ENCODE measurements around the gene ZNF524.

The ZNF524 gene

DNA sequence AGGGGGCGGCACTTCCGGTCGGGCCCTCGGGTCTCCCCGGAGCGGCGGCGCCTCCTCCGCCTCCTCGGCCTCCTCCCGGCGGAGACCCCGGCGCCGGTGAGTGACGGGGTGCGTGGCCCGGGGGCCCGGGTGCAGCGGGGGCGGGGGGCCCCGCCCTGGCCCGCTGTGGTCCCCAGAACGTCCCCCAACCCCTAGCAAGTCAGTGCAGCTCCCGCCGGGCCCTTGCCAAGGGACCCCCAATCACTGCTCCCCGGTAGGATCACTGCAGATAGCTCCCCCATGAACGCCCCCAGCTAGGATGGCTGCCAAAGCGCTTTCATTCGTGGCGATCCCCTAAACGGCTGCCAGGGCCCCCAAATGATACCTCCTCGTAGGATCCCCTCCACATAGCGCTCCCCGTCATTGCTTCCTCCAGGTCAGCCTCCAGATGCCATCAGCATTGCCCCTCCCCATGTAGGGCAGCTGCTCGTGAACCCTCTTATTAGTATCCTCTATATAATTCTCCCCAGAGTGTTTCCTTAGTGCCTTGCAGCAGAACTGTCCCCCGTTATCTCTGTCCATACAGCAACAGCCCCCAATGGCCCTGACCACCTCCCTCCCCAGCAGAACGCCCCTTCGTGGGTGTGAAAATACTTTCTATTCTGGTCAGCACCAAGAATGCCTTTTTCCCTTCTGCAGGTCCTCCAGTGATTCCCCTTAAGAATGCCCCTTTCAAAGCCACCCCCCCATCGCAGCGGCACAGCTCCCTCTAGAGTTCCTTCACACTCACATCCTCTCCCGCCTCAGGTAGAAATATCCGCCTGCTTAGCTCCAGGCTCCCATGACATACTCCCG lies 5.8 kb downstream of the ZNF524 start, which contains the start of gene ZNF865:
Gene ZNF865, plus strand, starts transcription at position 11 of the 834 bp plus-strand sequence. CDS start 7,972 bp downstream, outside the sequence.
- no peaks in the 10 kb centered on the region for H3K9me3 Mint-ChIP-seq
- H3K36me3 Mint-ChIP-seq = peaks cover 4% of the 10 kb centered on the region
- H3K27ac Mint-ChIP-seq = peak within 1 kb of the TSS; percentile 93
- H3K27me3 Mint-ChIP-seq = no peaks in the 10 kb centered on the region
- peaks cover 61% of the 10 kb centered on the region for H3K4me1 Mint-ChIP-seq
- H3K4me3 Mint-ChIP-seq = peak within 1 kb of the TSS; percentile 97

DNA sequence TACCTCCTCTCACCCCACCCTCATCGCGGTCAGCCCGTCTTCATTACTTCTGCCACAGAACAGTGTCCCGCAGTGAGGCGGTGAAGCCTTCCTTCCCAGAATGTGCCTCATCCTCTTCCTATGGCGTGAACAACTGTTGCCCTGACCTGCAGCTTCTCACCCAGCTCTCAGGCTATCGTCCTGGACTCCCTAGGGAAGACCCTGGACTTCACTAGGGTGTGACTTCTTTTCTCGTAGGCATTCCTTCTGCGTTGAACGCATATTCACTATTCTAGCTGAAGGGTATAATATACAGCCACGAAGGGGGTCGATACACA lies 6.3 kb downstream of the ZNF524 start:
- Mint-ChIP-seq H3K27me3 (no peaks in the 10 kb centered on the region), H3K4me1 (peaks cover 58% of the 10 kb centered on the region), H3K9me3 (no peaks in the 10 kb centered on the region), H3K4me3 (peak overlapping the region; percentile 97), H3K27ac (peak overlapping the region; percentile 93), H3K36me3 (peaks cover 4% of the 10 kb centered on the region)

DNA sequence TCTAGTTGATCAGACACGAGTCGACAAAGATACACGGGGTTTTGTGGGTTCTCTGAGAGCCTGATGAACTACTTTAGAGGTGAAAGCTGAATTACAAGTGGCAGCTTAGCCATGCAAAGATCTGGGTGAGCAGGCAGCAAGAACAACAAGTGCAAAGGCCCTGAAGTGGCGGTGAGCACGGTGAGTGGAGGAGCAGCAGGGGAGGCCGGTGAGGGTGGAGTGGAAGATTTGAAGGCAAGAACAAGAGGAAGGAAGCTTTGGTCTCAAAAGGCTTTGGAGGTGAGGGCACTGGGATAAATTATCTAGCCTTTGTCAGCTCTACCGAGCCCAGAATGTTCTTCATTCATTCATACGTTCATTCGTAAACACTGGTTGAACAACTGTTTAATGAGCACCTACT lies 6.7 kb downstream of the ZNF524 start:
- H3K27ac Mint-ChIP-seq = peak overlapping the region; percentile 93
- peaks cover 4% of the 10 kb centered on the region for H3K36me3 Mint-ChIP-seq
- H3K4me1 Mint-ChIP-seq = peaks cover 58% of the 10 kb centered on the region
- H3K9me3 Mint-ChIP-seq = no peaks in the 10 kb centered on the region
- peak overlapping the region; percentile 97 for H3K4me3 Mint-ChIP-seq
- no peaks in the 10 kb centered on the region for H3K27me3 Mint-ChIP-seq

DNA sequence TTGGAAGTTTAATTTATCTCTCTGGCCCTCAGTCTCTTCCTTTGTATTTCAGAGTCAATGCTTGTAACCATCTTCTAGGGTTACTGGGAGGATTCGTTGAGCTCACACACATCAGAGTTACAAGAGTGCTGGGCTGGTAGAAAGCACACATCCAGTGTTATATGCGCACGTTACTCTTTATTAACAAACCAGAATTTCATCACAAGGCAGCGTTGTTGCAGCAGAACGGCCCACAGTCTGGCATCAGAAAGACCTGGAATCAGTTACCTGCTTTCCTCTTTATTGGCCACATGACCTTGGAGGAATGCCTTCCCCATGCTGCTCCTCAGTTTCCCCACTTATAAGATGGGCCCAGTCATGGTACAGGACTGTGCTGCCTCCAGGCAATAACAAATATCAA lies 9.2 kb downstream of the ZNF524 start:
- no peak overlapping the region for H3K27ac Mint-ChIP-seq
- no peaks in the 10 kb centered on the region for H3K9me3 Mint-ChIP-seq
- H3K4me3 Mint-ChIP-seq = no peak overlapping the region
- no peaks in the 10 kb centered on the region for H3K27me3 Mint-ChIP-seq
- H3K4me1 Mint-ChIP-seq = peaks cover 60% of the 10 kb centered on the region
- peaks cover 8% of the 10 kb centered on the region for H3K36me3 Mint-ChIP-seq

DNA sequence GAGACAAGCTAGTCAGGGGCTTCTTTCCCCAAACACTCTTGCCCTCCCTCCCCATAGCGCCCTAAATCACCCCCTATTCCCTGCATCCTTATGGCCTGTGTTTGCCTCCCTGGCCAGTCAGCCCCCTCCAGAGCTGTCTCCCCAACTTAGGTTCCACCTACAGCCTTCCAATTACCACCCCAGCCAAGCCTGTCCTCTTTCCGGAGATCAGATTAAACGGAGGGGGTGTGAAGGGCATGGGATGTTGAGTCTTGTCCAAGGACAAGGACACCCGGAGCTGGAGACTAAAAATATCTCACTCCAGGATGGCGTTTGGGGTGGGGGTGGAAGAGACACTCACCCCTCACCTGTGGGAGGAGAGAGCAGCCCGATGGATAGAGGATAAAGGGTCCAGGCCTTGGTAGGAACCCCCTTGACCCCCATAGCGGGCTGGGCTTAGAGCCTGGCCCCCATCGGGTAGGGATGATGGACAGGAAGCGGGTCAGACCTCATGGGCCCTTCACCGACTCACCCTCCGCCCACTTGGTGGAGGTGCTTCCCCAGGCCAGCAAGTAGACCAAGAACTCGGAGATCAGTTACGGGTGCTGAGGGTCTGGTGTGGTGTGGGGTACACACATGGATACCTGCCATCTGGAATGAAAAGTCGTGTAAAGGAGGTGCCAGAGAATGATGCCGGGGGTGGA lies 11.4 kb downstream of the ZNF524 start:
- Mint-ChIP-seq H3K36me3 (peaks cover 9% of the 10 kb centered on the region), H3K27ac (peak overlapping the region; percentile 62), H3K9me3 (no peaks in the 10 kb centered on the region), H3K27me3 (no peaks in the 10 kb centered on the region), H3K4me1 (peaks cover 48% of the 10 kb centered on the region), H3K4me3 (no peak overlapping the region)

DNA sequence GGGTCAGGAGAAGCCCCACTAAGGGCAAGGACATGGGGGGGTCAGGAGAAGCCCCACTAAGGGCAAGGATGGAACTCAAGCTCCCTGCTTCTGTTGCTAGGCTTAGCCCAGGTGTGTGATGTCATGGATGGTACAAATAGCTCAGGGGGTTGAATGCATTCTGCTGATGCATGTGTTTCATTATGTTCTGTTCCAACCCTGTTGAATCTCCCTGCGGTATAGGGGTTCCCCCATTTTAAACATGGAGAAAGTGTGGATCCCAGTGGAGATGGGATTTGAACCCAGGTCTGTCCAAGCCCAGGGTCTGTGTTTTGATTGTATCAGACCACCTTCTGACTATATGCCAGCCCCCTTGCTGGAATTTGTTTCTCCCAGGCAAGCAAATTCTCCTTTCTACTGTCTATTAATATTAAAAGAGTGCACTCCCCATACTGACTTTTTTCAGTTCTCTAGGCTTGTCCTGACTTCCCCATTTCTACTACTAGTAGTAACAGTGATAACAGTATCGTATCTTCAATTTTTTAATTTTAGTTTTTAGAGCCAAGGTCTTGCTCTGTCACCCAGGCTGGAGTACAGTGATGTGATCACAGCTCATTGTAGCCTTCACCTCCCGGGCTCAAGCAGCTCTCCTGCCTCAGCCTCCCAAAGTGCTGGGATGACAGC lies 12.0 kb downstream of the ZNF524 start:
- H3K36me3 Mint-ChIP-seq = peaks cover 9% of the 10 kb centered on the region
- H3K9me3 Mint-ChIP-seq = no peaks in the 10 kb centered on the region
- H3K4me3 Mint-ChIP-seq = no peak overlapping the region
- no peaks in the 10 kb centered on the region for H3K27me3 Mint-ChIP-seq
- peaks cover 42% of the 10 kb centered on the region for H3K4me1 Mint-ChIP-seq
- peak overlapping the region; percentile 55 for H3K27ac Mint-ChIP-seq

DNA sequence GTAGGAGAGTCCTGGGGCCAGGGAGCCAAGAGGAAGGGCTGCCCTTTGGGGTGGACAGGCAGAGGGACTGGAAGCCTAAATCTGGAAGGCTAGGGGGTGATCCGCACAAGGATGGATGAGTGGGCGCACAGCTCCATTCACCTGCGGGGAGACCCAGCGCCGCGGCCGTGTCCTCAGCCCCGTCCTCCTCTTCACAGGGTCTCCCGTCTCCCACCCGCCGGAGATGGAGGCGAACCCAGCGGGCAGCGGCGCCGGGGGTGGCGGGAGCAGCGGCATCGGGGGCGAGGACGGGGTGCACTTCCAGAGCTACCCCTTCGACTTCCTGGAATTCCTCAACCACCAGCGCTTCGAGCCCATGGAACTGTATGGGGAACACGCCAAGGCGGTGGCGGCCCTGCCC lies 13.3 kb downstream of the ZNF524 start:
- no peak overlapping the region for H3K4me3 Mint-ChIP-seq
- no peaks in the 10 kb centered on the region for H3K9me3 Mint-ChIP-seq
- peaks cover 32% of the 10 kb centered on the region for H3K4me1 Mint-ChIP-seq
- peaks cover 12% of the 10 kb centered on the region for H3K36me3 Mint-ChIP-seq
- H3K27ac Mint-ChIP-seq = no peak overlapping the region
- no peaks in the 10 kb centered on the region for H3K27me3 Mint-ChIP-seq

DNA sequence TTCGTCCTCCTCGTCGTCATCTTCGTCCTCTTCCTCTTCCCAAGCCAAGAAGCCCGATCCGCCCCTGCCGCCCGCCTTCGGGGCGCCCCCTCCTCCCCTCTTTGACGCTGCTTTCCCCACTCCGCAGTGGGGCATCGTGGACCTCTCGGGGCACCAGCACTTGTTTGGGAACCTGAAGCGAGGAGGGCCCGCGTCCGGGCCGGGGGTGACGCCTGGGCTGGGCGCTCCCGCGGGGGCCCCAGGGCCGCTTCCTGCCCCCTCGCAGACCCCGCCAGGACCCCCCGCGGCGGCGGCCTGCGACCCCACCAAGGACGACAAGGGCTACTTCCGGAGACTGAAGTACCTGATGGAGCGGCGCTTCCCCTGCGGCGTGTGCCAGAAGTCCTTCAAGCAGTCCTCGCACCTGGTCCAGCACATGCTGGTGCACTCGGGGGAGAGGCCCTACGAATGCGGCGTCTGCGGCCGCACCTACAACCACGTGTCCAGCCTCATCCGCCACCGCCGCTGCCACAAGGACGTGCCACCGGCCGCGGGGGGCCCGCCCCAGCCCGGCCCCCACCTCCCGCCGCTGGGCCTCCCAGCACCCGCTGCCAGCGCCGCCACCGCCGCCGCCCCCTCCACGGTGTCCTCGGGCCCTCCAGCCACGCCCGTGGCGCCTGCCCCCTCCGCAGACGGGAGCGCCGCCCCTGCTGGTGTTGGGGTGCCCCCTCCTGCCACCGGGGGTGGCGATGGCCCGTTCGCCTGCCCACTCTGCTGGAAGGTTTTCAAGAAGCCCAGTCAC lies 14.0 kb downstream of the ZNF524 start:
- no peak overlapping the region for H3K27ac Mint-ChIP-seq
- H3K9me3 Mint-ChIP-seq = no peaks in the 10 kb centered on the region
- H3K36me3 Mint-ChIP-seq = peaks cover 10% of the 10 kb centered on the region
- H3K4me3 Mint-ChIP-seq = no peak overlapping the region
- no peaks in the 10 kb centered on the region for H3K27me3 Mint-ChIP-seq
- peaks cover 27% of the 10 kb centered on the region for H3K4me1 Mint-ChIP-seq

DNA sequence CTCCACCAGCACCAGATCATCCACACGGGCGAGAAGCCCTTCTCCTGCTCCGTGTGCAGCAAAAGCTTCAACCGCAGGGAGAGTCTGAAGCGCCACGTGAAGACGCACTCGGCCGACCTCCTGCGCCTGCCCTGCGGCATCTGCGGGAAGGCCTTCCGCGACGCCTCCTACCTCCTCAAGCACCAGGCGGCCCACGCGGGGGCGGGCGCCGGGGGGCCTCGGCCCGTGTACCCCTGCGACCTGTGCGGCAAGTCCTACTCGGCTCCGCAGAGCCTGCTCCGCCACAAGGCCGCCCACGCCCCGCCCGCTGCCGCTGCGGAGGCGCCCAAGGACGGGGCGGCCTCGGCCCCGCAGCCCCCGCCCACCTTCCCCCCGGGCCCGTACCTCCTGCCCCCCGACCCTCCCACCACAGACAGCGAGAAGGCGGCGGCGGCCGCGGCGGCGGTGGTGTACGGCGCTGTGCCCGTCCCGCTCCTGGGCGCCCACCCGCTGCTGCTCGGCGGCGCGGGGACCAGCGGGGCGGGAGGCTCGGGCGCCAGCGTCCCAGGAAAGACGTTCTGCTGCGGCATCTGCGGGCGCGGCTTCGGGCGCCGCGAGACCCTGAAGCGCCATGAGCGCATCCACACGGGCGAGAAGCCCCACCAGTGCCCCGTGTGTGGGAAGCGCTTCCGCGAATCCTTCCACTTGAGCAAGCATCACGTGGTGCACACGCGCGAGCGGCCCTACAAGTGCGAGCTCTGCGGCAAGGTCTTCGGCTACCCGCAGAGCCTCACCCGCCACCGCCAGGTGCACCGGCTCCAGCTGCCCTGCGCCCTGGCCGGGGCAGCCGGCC lies 14.8 kb downstream of the ZNF524 start:
- H3K9me3 Mint-ChIP-seq = no peaks in the 10 kb centered on the region
- no peak overlapping the region for H3K27ac Mint-ChIP-seq
- H3K4me3 Mint-ChIP-seq = no peak overlapping the region
- peaks cover 24% of the 10 kb centered on the region for H3K4me1 Mint-ChIP-seq
- no peaks in the 10 kb centered on the region for H3K27me3 Mint-ChIP-seq
- peaks cover 9% of the 10 kb centered on the region for H3K36me3 Mint-ChIP-seq

DNA sequence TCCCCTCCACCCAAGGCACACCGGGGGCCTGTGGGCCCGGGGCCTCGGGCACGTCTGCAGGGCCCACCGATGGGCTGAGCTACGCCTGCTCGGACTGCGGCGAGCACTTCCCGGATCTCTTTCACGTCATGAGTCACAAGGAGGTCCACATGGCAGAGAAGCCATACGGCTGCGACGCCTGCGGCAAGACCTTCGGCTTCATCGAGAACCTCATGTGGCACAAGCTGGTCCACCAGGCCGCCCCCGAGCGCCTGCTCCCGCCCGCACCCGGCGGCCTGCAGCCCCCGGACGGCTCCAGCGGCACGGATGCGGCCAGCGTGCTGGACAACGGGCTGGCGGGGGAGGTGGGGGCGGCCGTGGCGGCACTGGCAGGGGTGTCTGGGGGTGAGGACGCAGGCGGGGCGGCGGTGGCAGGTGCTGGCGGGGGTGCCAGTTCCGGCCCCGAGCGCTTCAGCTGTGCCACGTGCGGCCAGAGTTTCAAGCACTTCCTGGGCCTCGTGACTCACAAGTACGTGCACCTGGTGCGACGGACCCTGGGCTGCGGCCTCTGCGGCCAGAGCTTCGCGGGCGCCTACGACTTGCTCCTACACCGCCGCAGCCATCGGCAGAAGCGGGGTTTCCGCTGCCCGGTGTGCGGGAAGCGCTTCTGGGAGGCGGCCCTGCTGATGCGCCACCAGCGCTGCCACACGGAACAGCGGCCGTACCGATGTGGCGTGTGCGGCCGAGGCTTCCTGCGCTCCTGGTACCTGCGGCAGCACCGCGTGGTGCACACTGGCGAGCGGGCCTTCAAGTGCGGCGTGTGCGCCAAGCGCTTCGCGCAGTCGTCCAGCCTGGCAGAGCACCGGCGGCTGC lies 15.7 kb downstream of the ZNF524 start:
- Mint-ChIP-seq H3K4me1 (peaks cover 31% of the 10 kb centered on the region), H3K4me3 (no peak overlapping the region), H3K9me3 (no peaks in the 10 kb centered on the region), H3K27me3 (no peaks in the 10 kb centered on the region), H3K27ac (no peak overlapping the region), H3K36me3 (peaks cover 8% of the 10 kb centered on the region)

DNA sequence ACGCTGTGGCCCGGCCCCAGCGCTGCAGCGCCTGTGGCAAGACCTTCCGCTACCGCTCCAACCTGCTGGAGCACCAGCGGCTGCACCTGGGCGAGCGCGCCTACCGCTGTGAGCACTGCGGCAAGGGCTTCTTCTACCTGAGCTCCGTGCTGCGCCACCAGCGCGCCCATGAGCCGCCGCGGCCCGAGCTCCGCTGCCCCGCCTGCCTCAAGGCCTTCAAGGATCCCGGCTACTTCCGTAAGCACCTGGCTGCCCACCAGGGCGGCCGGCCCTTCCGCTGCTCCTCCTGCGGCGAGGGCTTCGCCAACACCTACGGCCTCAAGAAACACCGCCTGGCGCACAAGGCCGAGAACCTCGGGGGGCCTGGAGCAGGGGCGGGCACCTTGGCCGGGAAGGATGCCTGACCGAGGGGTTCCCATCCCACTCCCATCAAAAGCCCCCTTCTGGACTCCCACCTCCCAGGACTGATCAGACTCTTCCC lies 16.3 kb downstream of the ZNF524 start:
- Mint-ChIP-seq H3K27ac (no peak overlapping the region), H3K4me3 (no peak overlapping the region), H3K36me3 (peaks cover 8% of the 10 kb centered on the region), H3K9me3 (no peaks in the 10 kb centered on the region), H3K27me3 (no peaks in the 10 kb centered on the region), H3K4me1 (peaks cover 36% of the 10 kb centered on the region)

DNA sequence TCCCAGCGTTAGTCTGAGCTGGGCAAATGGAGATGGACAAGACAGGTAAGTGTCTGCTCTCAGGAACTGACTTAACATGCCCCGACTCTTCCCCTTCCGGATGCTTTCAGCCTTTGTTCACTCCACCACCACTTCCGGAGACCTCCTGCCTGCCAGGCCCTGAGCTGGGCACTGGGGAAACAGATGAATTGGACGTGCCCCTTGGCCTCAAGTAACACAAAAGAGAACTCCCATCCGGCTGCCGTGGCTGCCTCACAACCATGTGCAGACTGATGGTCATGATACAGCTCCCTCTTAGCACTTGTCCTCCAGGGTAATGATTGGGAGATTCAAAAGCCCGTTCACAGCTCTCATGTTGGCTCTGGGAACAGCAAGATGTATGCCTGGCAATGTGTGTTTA lies 17.3 kb downstream of the ZNF524 start:
- Mint-ChIP-seq H3K4me3 (no peak overlapping the region), H3K27me3 (no peaks in the 10 kb centered on the region), H3K27ac (peak overlapping the region; percentile 55), H3K4me1 (peaks cover 26% of the 10 kb centered on the region), H3K36me3 (peaks cover 8% of the 10 kb centered on the region), H3K9me3 (no peaks in the 10 kb centered on the region)

DNA sequence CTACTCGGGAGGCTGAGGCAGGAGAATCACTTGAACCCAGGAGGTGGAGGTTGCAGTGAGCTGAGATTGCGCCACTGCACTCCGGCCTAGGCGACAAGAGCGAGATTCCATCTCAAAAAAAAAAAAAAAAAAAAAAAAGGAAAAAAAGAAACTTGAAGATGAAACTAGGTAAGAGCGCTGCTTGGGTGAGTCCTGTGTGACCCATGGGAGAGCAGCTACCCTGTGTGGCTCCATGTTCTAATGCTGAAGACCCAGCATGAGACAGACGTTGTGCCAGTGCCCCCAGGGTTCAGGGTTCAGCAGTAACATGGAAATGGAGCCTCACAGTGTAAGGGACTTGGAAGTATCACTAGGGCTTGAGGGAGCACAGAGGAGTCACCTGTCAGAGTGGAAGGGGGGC lies 18.3 kb downstream of the ZNF524 start:
- Mint-ChIP-seq H3K4me3 (no peak overlapping the region), H3K4me1 (peaks cover 22% of the 10 kb centered on the region), H3K27ac (no peak overlapping the region), H3K9me3 (no peaks in the 10 kb centered on the region), H3K36me3 (peaks cover 4% of the 10 kb centered on the region), H3K27me3 (no peaks in the 10 kb centered on the region)

DNA sequence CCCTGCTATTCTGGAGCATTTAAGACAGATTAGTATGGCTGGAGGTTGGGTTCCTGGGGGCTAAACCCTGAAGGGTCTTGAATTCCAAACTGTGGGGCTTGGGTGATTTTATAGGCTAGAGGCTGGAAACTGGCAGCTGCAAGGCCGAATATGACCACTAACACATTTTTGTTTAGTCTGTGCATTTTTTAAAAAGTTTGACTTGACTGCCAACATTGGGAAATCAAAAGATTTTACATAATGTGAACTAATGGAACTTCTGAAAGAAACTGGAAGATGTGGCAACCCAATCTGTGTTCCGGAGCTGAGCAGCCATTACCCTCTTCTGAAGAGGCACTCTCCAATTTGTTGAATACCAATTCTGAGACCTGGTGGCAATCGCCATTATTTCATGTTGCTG lies 19.2 kb downstream of the ZNF524 start:
- Mint-ChIP-seq H3K4me3 (no peak overlapping the region), H3K27ac (no peak overlapping the region), H3K36me3 (peaks cover 6% of the 10 kb centered on the region), H3K9me3 (no peaks in the 10 kb centered on the region), H3K4me1 (peaks cover 28% of the 10 kb centered on the region), H3K27me3 (no peaks in the 10 kb centered on the region)

Measured in activated naive CD4-positive, alpha-beta T cell treated with anti-CD3 and anti-CD28 coated beads, Interleukin-2, amount 50 U/mL, for 24 hours (primary cell).